Prostate gland (tissue), 2 donors: ENCODE results near the gene HOXA3. TPM values are rescaled to one million over a fixed set of nuclear protein-coding genes. Genes with fewer than 3 reads are reported as not detected.

Experiments
- DNase-seq: peaks from one replicate; pipeline ENCODE4 v3.0.0-alpha.2; 2019; ENCODE audit warnings: low spot score
- H3K27ac ChIP-seq, 2 donors: fragments of 200-600 bp; sonication (generic); 2 replicates each; pipeline ENCODE4 v1.5.1; 2017 to 2019
- H3K27me3 ChIP-seq: fragments of 200-600 bp; sonication (generic); replicated peaks from 2 replicates; pipeline ENCODE4 v1.5.1; 2019; ENCODE audit not compliant: insufficient read depth
- H3K36me3 ChIP-seq, 2 donors: fragments of 200-600 bp; sonication (generic); 1 replicate in 1 of 2; 2 replicates in 1 of 2; pipeline versions ENCODE4 v1.5.1 to v1.8.1; 2017 to 2019
- H3K4me1 ChIP-seq: fragments of 200-600 bp; sonication (generic); replicated peaks from 2 replicates; pipeline ENCODE4 v1.5.1; 2019
- H3K4me3 ChIP-seq, 2 donors: fragments of 200-600 bp; sonication (generic); 2 replicates each; pipeline ENCODE4 v1.5.1; 2017 to 2019
- H3K9me3 ChIP-seq: fragments of 200-600 bp; sonication (generic); 2 replicates; pipeline ENCODE4 v1.5.1; 2017
- POLR2A ChIP-seq: fragments of 450-650 bp; IDR thresholded peaks from one replicate; pipeline ENCODE4 v1.6.1; 2016; ENCODE audit warnings: antibody characterized with exemption, mild to moderate bottlenecking
- POLR2AphosphoS5 ChIP-seq: sonication (generic); formaldehyde crosslinking; IDR thresholded peaks from one replicate; pipeline ENCODE4 v1.6.1; 2017; ENCODE audit warnings: antibody characterized with exemption
- WGBS: methylation state at CpG from one replicate; pipeline ENCODE4 v1.1.5; 2018; 5-methylcytosine and 5-hydroxymethylcytosine counted together
- intact Hi-C: fragments of 100-400 bp; cut with DNase I; formaldehyde crosslinking; loops from one replicate; pipeline ENCODE4 v1.14.2; 2022
- total RNA-seq, 2 donors: library from RNA; depleted of rRNA; stranded (reverse); fragments of >200 nt; gene quantifications; one replicate each; pipeline ENCODE4 v1.1.0, GENCODE V29; 2016
- TF ChIP-seq, protein P1 (sequence below), 4 experiments: fragments of 200-600 bp in 2 of 4; fragments of 450-650 bp in 2 of 4; sonication (generic) in 2 of 4; IDR thresholded peaks; 1 replicate in 3 of 4; 2 replicates in 1 of 4; pipeline ENCODE4 v1.5.1; 2016 to 2019; ENCODE audit warnings: antibody characterized with exemption in 4 of 4, mild to moderate bottlenecking in 2 of 4, moderate library complexity in 2 of 4

The HOXA3 gene
- total RNA-seq, 2 donors from 2014 or later: 2.8 to 3.1 TPM

DNA sequence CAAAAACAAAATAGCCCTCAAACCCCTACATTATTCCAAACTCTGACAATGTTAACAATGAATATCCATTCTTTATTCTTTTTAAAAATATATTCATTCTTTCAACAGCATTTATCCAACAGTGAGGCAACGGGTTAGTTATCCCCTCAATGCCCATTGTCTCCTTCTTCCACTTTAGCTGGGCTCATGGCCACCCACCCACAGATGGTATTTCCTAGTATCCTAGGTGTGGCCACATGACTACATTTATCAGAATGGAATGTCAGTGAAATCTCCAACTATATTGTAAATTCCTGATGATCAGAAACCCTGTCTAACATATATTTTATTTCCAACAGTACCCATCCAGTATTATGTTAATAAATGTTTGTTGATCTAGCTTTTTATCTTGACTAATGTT is 70.2 kb downstream of the HOXA3 start:
- DNase-seq: no peak
- Histone ChIP-seq H3K4me3 (no peak overlapping the region), H3K9me3 (no peaks in the 10 kb centered on the region), H3K27ac (no peak overlapping the region), H3K36me3 (no peaks in the 10 kb centered on the region), H3K27me3 (no peaks in the 10 kb centered on the region), H3K4me1 (no peaks in the 10 kb centered on the region)
- intact Hi-C loops: no loop called here
- WGBS: 93% methylated on average over 1 of the region's 1 CpG
- TF ChIP-seq POLR2AphosphoS5: no peak
- TF ChIP-seq POLR2A: no peak
- TF ChIP-seq, protein P1, sequence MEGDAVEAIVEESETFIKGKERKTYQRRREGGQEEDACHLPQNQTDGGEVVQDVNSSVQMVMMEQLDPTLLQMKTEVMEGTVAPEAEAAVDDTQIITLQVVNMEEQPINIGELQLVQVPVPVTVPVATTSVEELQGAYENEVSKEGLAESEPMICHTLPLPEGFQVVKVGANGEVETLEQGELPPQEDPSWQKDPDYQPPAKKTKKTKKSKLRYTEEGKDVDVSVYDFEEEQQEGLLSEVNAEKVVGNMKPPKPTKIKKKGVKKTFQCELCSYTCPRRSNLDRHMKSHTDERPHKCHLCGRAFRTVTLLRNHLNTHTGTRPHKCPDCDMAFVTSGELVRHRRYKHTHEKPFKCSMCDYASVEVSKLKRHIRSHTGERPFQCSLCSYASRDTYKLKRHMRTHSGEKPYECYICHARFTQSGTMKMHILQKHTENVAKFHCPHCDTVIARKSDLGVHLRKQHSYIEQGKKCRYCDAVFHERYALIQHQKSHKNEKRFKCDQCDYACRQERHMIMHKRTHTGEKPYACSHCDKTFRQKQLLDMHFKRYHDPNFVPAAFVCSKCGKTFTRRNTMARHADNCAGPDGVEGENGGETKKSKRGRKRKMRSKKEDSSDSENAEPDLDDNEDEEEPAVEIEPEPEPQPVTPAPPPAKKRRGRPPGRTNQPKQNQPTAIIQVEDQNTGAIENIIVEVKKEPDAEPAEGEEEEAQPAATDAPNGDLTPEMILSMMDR (IDR thresholded peaks at IDR 0.05): no peak

DNA sequence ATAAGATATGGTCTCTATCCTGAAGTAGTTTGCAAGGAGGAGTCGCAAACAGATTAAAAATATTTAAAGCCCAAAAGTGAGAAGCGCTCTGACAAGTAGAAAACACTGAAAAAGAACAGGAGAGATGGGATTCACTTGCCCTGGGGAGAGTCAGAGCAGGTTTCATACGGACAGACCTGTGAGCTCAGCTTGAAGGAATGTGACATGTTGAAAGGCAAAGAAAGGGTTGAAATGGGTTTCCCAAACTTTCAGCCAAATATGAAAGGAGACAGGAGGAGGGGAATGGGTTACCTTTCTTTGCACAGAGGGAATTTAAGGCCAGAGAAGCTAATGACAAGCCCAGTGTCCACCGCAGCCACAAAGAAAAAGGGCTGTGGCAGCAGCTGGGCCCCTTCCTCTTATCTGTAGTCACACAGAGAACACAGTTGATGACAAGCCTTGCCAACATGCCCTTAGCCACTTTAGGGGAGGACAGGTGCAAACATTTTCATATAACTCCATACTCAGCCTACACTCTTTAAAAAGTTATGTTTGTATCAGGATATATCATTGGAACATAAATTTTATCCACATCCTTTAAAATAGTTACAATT is 71.4 kb downstream of the HOXA3 start:
- Histone ChIP-seq H3K4me3 (no peak overlapping the region), H3K4me1 (no peaks in the 10 kb centered on the region), H3K27ac (no peak overlapping the region), H3K9me3 (no peaks in the 10 kb centered on the region), H3K36me3 (no peaks in the 10 kb centered on the region), H3K27me3 (no peaks in the 10 kb centered on the region)
- no peak for DNase-seq
- intact Hi-C loops: no loop called here
- TF ChIP-seq POLR2A (no peak), POLR2AphosphoS5 (no peak)
- TF ChIP-seq, protein P1 (IDR thresholded peaks at IDR 0.05): no peak
- WGBS: 56% methylated on average over 4 of the region's 4 CpGs

DNA sequence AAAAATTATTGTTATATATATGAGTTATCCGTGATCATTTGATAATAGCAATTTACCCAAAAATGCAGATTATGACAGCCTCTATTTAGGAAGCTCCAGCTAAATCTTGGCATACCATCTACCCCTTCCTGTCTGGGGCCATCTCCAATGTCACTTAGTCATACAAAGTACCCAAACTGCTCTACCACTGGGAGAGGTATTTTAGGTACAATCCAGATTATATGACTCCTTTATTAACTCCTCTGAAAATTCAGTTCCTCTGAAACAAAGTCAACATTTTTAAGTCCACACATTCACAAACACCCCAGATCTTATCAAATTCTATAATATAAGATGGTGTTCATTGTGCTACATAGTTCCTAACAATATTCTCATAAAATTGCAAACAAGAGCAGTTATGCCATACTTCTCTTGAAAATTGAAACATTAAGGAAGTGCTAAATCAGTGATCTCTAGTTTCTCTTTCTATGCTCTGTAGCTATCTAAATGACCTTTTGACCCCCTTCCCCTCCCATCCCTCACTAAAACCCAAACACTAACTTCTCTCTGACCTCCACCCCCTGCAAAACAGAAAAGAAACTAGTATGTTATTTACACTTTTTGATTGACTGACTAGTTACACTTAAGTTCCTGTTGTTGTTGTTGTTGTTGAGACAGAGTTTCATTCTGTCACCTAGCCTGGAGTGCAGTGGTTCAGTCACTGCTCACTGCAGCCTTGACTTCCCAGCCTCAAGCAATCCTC is 73.0 kb downstream of the HOXA3 start:
- intact Hi-C loops: no loop called here
- Histone ChIP-seq H3K27ac (no peak overlapping the region), H3K4me3 (no peak overlapping the region), H3K36me3 (no peaks in the 10 kb centered on the region), H3K4me1 (no peaks in the 10 kb centered on the region), H3K9me3 (no peaks in the 10 kb centered on the region), H3K27me3 (no peaks in the 10 kb centered on the region)
- TF ChIP-seq, protein P1 (IDR thresholded peaks at IDR 0.05): no peak
- no peak for TF ChIP-seq POLR2A
- no peak for TF ChIP-seq POLR2AphosphoS5
- WGBS: 95% methylated on average over 1 of the region's 1 CpG
- no peak for DNase-seq

DNA sequence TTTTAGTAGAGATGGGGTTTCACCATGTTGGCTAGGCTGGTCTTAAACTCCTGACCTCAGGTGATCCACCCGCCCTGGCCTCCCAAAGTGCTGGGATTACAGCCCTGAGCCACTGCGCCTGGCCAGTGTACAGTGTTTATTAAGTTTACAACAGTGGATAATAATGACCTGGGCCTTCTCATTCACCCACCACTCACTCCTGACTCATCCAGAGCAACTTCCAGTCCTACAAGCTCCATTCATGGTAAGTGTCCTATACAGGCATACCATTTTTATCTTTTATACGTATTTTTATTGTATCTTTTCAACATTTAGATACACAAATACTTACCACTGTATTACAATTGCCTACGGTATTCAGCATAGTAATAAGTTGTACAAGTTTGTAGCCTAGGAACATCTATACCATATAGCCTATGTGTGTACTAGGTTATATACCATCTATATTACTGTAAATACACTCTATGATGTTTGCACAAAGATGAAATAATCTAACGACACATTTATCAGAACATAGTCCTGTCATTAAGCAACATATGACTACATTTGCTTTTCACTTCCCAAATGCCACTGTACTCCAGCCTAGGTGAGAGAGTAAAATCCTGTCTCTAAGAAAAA is 73.7 kb downstream of the HOXA3 start:
- H3K27me3 ChIP-seq: no peaks in the 10 kb centered on the region
- no peak overlapping the region for H3K4me3 ChIP-seq
- intact Hi-C loops: no loop called here
- DNase-seq: no peak
- no peaks in the 10 kb centered on the region for H3K9me3 ChIP-seq
- 91% methylated on average over 5 of the region's 5 CpGs for WGBS
- no peaks in the 10 kb centered on the region for H3K4me1 ChIP-seq
- H3K36me3 ChIP-seq: no peaks in the 10 kb centered on the region
- TF ChIP-seq, protein P1 (IDR thresholded peaks at IDR 0.05): no peak
- no peak for TF ChIP-seq POLR2AphosphoS5
- no peak for TF ChIP-seq POLR2A
- H3K27ac ChIP-seq: no peak overlapping the region
